Amniotic stem cell (primary cell): ENCODE data around the gene CYP26C1.
"Not testable (repeated sequence)": the region's sequence is repeated elsewhere in the genome, so short reads cannot be mapped to it uniquely, and the experiment has no call there.

Experiments
- DNase-seq: peaks from one replicate; lab custom pipeline; 2025; lab: John Stamatoyannopoulos, UW

CYP26C1 gene

DNA sequence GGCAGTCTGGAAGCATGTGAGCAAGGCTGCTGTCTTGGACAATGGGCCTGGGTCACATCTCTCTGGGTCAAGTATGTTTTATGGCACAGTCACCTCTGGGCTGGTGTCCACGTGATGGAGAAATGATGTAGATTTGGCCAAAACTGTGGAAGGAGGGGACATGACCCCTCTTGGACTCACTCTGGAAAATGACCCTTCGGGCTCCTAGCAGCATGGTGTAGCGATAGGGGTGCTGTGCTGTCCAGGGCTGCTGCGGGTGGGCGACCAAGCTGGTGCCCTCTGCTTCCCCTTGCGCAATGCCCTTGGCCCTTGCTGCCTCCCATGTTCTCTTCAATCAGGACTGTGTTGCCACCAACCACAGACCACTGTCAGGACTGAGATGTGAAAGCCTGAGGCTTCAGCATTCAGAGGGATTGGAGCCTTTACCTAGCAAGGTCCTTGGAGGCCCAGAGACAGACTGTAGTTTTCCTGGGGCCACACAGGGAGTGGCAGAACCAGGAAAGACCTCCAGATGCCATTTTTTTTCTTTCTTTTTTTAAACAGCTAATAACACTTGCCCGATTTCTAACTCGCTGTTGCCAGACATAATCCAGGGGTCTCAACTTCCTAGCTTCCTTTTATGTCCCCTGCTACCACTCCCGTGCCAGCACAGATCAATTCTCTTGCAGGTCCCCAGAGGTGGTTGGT is 19.2 kb downstream of the CYP26C1 start:
- DNase-seq = no peak

DNA sequence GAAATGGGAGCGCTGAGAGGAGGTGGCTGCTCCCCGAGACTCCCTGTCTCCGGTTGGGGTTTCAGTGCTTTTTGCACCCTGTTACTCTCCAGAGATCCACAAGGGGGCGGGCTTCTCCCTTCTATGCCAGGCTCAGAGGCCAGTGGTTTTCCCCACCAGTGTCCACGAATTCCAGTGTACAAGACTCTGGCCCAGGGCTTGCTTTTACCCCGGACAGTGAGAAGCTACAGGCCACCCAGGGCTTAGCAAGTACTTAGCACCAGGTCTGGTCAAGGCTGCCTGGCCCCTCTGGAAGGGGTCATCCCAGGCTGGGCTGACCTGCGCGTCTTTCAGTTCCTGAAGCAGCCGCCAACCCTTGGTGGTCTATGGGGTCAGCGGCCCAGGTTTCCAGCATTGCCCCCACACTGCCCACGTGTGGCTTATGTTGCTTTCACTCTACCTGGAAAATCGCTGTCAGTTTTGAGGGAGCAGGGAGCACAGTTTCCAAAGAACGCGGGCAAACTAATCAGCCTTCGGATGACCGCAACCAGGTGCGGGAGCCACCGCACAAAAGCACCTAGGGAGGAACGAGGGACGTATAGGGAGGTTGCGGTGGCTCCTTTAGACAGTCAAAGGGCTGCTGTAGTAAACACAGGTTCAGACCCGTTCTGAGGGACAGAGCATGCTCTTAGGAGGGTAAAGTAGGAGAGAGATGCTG is 19.9 kb downstream of the CYP26C1 start:
- DNase-seq = no peak

DNA sequence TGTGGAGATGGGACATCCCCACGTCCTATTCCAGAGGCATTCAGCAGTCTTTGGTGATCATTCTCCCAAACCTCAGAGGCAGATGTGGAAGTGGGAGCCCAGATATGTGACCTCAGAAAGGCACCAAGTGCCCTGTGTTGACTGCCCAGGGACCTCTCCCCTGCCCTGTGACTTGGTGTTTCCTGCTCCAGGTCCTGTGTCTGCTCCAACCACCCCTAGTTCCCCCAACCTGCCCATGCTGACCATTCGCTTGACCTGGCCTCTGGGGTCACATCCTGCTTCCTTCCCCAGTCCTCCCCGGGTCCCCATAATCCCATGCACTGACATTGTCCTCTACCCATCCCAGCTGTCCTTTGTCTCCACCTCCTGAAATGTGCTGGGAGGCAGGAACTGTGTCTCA is 20.7 kb downstream of the CYP26C1 start:
- no peak for DNase-seq

DNA sequence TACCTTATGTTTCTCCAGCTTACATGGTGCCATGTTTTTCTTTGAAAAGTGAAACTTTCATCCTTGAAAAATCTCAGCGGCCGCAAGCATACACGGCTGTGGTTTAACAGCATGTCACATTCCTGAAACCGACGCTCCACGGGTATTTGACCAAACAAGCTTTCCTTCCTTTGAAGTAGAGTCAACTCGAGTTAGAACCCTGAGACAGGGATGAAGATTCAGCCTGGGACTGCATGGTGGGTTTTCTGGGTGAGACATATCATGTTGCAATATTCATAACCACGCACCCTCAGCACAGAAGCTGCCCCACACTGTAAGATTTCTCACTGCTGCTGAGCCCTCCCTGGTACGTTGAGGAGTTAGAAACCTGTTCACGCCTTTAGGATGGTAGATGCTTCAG is 21.2 kb downstream of the CYP26C1 start:
- no peak for DNase-seq

DNA sequence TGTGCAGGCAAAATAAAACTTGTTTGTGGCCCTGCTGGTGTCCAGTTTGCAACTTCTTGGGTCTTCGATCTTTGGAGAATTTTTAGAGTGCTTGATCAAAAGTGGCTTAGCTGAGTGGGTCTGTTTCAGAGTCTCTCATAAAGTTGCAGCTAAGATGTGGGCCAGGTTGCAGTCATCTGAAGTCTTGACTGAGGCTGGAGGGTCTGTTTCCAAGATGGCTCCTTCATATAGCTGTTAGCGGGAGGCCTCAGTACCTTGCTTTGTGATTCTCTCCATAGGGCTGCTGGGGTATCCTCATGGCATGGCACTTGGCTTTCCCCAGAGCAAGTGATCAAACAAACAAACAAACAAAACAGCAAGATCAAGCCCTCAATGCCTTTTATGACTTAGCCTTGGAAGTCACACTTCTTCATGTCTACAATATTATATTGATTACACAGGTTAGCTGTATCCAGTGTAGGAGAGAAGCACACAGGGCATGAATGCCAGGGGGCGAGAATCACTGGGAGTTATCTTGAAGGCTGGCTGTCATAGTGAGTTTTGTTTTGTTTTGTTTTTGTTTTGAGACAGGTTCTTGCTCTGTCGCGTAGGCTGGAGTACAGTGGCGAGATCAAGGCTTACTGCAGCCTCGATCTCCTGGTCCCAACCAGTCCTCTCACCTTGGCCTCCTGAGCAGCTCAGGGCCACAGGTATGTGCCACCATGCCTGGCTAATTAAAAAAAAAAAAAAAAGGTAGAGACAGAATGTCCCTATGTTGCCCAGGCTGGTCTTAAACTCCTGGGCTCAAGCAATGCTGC is 23.3 kb downstream of the CYP26C1 start:
- DNase-seq = no peak

DNA sequence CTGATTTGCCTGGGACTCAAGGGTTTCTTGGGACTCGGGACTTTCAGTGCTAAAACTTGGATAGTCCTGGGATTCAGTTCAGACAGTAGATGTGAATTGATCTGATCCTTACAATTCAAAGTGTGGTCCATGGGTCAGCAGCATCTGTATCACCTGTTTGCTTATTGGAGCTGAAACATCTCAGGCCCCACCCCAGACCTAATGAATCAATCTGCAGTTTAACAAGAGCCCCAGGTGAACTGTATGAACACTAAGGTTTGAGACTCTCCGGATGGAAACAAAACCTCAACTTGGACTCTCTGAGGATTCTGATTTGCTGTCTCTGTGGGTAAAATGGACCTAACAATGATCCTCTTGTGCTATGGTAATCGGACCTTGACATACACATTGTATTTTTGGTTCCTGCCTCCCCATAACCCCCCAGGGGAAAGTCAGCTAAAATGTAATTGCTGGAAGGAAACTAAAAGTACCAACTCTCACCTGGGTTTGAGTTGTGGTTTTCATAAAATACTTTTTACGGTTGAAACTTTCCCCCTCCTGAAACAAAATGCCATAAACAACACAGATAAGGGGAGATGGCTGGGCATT is 24.8 kb downstream of the CYP26C1 start:
- DNase-seq = no peak

DNA sequence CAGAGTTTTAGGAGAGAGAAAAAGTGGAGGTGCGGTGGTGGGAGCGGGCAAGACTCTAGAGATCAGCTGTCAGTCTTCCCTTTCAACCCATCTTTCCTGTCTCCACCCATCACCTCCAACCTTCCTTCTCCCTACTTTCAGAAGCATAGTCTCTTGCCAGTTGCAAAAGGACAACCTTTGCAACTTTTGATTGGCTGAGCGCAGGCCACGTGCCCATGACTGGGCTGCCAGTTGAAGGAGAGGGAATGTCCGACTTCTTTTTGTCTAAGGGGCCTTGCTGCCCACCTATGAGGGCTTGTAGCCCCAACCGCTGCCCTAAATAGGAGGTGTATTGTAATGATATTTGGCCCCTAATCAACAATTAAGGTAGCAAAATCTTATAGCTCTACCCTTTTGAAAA is 25.7 kb downstream of the CYP26C1 start:
- no peak for DNase-seq

DNA sequence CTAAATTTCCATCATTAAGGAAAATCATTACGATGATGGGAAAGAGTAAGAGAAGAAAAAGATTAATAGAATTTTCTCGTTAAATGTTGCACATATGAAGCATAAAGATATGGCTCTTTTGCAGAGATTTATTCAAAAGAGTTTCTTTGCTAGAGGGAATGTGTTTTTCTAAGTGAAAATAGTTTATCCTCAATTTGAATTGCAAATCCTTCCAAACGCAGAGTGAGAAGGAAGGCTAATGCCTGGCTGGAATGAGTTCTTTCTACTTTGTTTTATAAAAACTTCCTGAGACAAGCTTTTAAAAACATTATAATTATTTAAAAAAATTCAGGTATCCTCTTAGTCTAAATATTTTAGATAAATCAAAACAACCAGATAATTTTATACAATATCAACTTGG is 27.2 kb downstream of the CYP26C1 start:
- DNase-seq = no peak

- DNase-seq = no peak
These were observed 27.9 kb downstream of the CYP26C1 start for GRCh38 chr10:93088466-93088865.

DNA sequence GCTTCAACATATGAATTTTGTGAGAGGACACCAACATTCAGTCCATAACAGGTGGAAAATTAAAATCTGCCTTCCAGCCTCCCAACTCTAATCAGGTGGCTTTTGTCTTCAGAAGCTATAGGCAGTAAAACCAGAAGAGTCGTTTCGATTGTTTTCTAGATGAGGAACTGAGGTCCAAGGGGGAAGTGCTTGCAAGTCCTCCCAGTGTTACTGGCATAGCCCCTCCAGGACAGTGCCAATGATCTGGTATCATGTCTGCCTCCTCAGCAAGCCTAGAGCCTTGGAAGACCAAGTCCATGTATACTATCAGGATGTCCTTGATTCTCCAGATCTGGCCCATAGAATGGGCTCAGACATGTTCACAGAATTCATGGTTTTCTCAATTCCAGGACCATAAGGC is 30.0 kb downstream of the CYP26C1 start:
- no peak for DNase-seq

DNA sequence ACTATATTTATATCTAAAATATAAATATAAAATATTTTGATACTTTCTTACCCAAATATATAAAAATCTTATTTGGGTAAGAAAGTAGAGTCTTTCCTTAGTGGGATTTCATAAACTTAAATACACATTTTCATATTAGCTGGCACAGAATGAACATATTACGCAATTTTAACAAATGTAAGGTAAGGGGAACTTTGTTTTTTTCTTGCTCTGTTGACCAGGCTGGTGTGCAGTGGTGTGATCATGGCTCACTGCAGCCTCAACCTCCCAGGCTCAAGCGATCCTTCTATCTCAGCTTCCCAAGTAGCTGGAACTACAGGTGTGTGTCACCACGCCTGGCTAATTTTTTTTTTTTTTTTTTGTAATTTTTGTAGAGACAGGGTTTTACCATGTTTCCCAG is 31.4 kb downstream of the CYP26C1 start:
- DNase-seq = no peak

- DNase-seq = no peak
These were observed 34.6 kb downstream of the CYP26C1 start for GRCh38 chr10:93095225-93095624.

GRCh38 chr10:93096901-93097300 is 36.3 kb downstream of the CYP26C1 start:
- DNase-seq = no peak

- no peak for DNase-seq
These were observed 36.8 kb downstream of the CYP26C1 start for GRCh38 chr10:93097386-93097785.

DNA sequence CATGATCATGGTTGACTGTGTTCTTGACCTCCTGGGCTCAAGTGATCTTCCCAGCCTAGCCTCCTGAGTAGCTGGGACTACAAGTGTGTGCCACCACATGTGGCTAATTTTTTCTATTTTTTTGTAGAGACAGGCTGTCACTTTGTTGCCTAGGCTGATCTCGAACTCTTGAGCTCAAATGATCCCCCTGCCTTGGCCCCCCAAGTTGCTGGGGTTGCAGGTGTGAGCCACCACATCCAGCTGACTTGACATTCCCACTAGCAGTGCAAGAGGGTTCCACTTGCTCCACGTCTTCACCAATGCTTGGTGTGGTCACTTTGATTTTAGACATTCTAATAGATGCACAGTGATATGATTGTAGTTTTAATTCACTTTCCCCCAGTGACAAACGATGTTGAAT is 38.2 kb downstream of the CYP26C1 start:
- no peak for DNase-seq

- no peak for DNase-seq
These were observed 39.1 kb downstream of the CYP26C1 start for GRCh38 chr10:93099670-93100069.

- not testable (repeated sequence) for DNase-seq
These were observed 40.5 kb downstream of the CYP26C1 start for GRCh38 chr10:93101148-93101547.

- DNase-seq = no peak
These were observed 43.4 kb downstream of the CYP26C1 start for GRCh38 chr10:93103953-93104352.

DNA sequence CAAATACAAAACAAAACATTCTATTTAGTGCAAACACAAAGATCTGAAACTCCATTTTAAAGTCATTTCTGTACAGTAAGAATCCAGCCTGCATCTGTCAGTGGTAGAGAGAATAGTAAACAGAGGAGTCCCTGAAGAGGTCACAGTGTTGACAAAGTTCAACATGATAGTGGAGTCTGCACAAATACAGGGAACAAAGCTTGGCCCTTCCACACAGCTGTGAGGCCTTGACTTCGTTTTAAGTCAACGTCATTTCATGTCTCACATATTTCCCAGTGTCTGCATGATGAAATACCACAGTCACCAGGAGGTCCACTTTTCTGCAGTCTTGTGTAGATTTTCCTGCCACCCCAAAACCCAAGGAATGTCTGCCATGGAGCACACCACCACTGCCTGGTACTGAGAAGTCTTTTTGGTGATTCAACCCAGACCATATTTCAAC is 46.1 kb downstream of the CYP26C1 start:
- DNase-seq = no peak

- no peak for DNase-seq
These were observed 50.0 kb downstream of the CYP26C1 start for GRCh38 chr10:93110472-93111146.

GRCh38 chr10:93113042-93113441 is 52.4 kb downstream of the CYP26C1 start:
- no peak for DNase-seq
